ENCODE measurements around the gene CAPN8.

GRCh38 chr1:223700942-223701637, 35.6 kb upstream of the CAPN8 start:
- TF ChIP-seq POLR2AphosphoS5 (IDR thresholded peaks at IDR 0.05; ENCODE audit: low read depth, low read length): no peak
- peak; percentile 23; the same call in 1 of the 2 replicates for TF ChIP-seq POLR2A (IDR thresholded peaks at IDR 0.05; ENCODE audit: low read depth, low read length)
